Keratinocyte (primary cell): ENCODE results near the gene MAGI2. TPM values are rescaled to one million over a fixed set of nuclear protein-coding genes. Genes with fewer than 3 reads are reported as not detected.
"Not testable (repeated sequence)": the region's sequence is repeated elsewhere in the genome, so short reads cannot be mapped to it uniquely, and the experiment has no call there.

ENCODE experiments used
- DNase-seq: peaks from one replicate; pipeline ENCODE4 v3.0.0-alpha.2; 2011; ENCODE audit warnings: low read depth, missing footprints, low spot score
- FAIRE-seq: peaks from 2 replicates; lab custom pipeline; 2011; peaks lifted over from hg19 to GRCh38; lab: Jason Lieb, UNC
- H2AFZ ChIP-seq: 2 replicates; pipeline ENCODE4 v1.6.0; 2012; ENCODE audit warnings: low read length, control low read depth, inconsistent platforms; ENCODE audit not compliant: control insufficient read depth
- H3K27ac ChIP-seq: 2 replicates; pipeline ENCODE4 v1.5.1; 2011; ENCODE audit warnings: low read length; ENCODE audit not compliant: control insufficient read depth, insufficient read depth
- H3K27me3 ChIP-seq: 3 replicates; pipeline ENCODE4 v1.6.0; 2011; ENCODE audit warnings: low read length; ENCODE audit not compliant: control insufficient read depth, insufficient read depth; ENCODE audit errors: extremely low read depth
- H3K36me3 ChIP-seq, 2 experiments: 2 replicates in 1 of 2; 3 replicates in 1 of 2; pipeline ENCODE4 v1.5.1; 2011; ENCODE audit warnings: low read length in 2 of 2, mild to moderate bottlenecking in 1 of 2; ENCODE audit not compliant: control insufficient read depth in 2 of 2, insufficient read depth in 2 of 2; ENCODE audit errors: extremely low read depth in 1 of 2
- H3K4me1 ChIP-seq: 3 replicates; pipeline ENCODE4 v1.5.1; 2011; ENCODE audit warnings: low read length; ENCODE audit not compliant: control insufficient read depth, insufficient read depth; ENCODE audit errors: extremely low read depth
- H3K4me2 ChIP-seq: 3 replicates; pipeline ENCODE4 v1.6.0; 2011; ENCODE audit warnings: low read depth, low read length; ENCODE audit not compliant: control insufficient read depth, insufficient read depth; ENCODE audit errors: extremely low read depth
- H3K4me3 ChIP-seq, 3 experiments: fragments of 200-600 bp in 1 of 3; sonication (generic) in 1 of 3; 2 replicates in 2 of 3; 3 replicates in 1 of 3; pipeline ENCODE4 v1.5.1; 2011 to 2016; ENCODE audit warnings: low read length in 3 of 3, mild to moderate bottlenecking in 3 of 3, control low read depth in 2 of 3, inconsistent platforms in 1 of 3, low read depth in 1 of 3, mixed read lengths in 1 of 3, mixed run types in 1 of 3, moderate library complexity in 1 of 3; ENCODE audit not compliant: control insufficient read depth in 2 of 3, insufficient read depth in 2 of 3; ENCODE audit errors: extremely low read depth in 1 of 3
- H3K79me2 ChIP-seq: 2 replicates; pipeline ENCODE4 v1.6.0; 2012; ENCODE audit warnings: low read length; ENCODE audit not compliant: control insufficient read depth, insufficient read depth
- H3K9ac ChIP-seq: 3 replicates; pipeline ENCODE4 v1.6.0; 2011; ENCODE audit warnings: low read length; ENCODE audit not compliant: control insufficient read depth, insufficient read depth; ENCODE audit errors: extremely low read depth
- H3K9me1 ChIP-seq: 3 replicates; pipeline ENCODE4 v1.6.0; 2011; ENCODE audit warnings: low read length; ENCODE audit not compliant: control insufficient read depth, insufficient read depth; ENCODE audit errors: extremely low read depth
- H3K9me3 ChIP-seq: 2 replicates; pipeline ENCODE4 v1.5.1; 2012; ENCODE audit warnings: low read depth, low read length; ENCODE audit not compliant: control insufficient read depth
- H4K20me1 ChIP-seq: 3 replicates; pipeline ENCODE4 v1.6.0; 2011; ENCODE audit warnings: low read length; ENCODE audit not compliant: control insufficient read depth, insufficient read depth; ENCODE audit errors: extremely low read depth
- EZH2 ChIP-seq: IDR thresholded peaks from one replicate; pipeline ENCODE4 v1.6.1; 2012; ENCODE audit warnings: inconsistent platforms, mild to moderate bottlenecking, low read length, moderate library complexity
- dilution Hi-C: fragments of 300-500 bp; cut with MboI; formaldehyde crosslinking; loops from one replicate; pipeline ENCODE4 v1.7.0; 2020; ENCODE audit warnings: low sequenced_read_pairs; ENCODE audit not compliant: extremely low pct_ligation_motif_present
- polyA plus RNA-seq, 5 experiments: library from polyadenylated mRNA; depleted of rRNA in 3 of 5; stranded (reverse) in 3 of 5; stranded (forward) in 1 of 5; unstranded in 1 of 5; fragments of >200 nt; gene quantifications; 1 replicate in 1 of 5; 2 replicates in 3 of 5; 3 replicates in 1 of 5; pipeline versions ENCODE4 v1.2.1 to v1.2.3, GENCODE V29; 2011 to 2012; ENCODE audit warnings: missing spikeins in 2 of 5, low read depth in 1 of 5, low replicate concordance in 1 of 5
- TF ChIP-seq, protein P1 (sequence below), 3 experiments: IDR thresholded peaks in 1 of 3; conservative IDR thresholded peaks in 1 of 3; optimal IDR thresholded peaks in 1 of 3; 2 replicates in 2 of 3; 3 replicates in 1 of 3; pipeline versions ENCODE3 to v1.5.1; 2011; ENCODE audit warnings: low read length in 3 of 3, mild to moderate bottlenecking in 3 of 3, moderate library complexity in 2 of 3, control low read depth in 1 of 3, inconsistent platforms in 1 of 3; ENCODE audit not compliant: insufficient read depth in 2 of 3; ENCODE audit errors: extremely low read depth in 1 of 3

The MAGI2 gene
- polyA plus RNA-seq, 1 donor (not counting 4 experiments of a cell fraction or from before 2014, with no cell fraction given) = 0.07 TPM

DNA sequence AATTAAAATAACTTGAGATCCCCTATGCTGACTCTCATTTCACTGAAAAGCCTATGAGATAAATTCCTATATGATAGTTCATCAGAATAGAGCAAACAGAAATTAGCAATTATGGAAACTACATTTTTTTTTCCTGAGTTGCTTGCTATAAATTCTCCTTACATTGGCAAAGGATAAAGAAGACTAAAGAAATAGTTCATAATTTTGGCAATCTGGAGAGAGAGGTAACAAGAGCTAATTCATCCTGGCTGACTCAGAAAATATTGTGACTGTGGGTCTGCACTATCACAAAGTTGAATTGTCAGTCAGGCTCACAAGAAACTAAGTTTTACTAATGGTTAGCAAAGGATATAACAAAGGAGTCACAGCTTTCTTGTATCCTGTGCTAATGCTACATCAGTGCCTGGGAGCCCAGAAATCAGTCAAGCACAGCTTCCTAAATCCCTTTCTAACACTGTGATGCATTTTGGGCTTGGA, 483.0 kb downstream of the MAGI2 start:
- no peaks in the 10 kb centered on the region for H3K9me1 ChIP-seq
- H3K79me2 ChIP-seq = no peaks in the 10 kb centered on the region
- H3K36me3 ChIP-seq = no peaks in the 10 kb centered on the region
- dilution Hi-C loops = no loop called here
- no peaks in the 10 kb centered on the region for H3K27me3 ChIP-seq
- H3K27ac ChIP-seq = no peak overlapping the region
- no peak for TF ChIP-seq EZH2
- H3K4me1 ChIP-seq = no peaks in the 10 kb centered on the region
- H3K9me3 ChIP-seq = no peaks in the 10 kb centered on the region
- no peak overlapping the region for H3K9ac ChIP-seq
- no peaks in the 10 kb centered on the region for H4K20me1 ChIP-seq
- no peak overlapping the region for H2AFZ ChIP-seq
- FAIRE-seq (no peak), DNase-seq (no peak)
- no peak overlapping the region for H3K4me2 ChIP-seq
- H3K4me3 ChIP-seq = no peak overlapping the region

DNA sequence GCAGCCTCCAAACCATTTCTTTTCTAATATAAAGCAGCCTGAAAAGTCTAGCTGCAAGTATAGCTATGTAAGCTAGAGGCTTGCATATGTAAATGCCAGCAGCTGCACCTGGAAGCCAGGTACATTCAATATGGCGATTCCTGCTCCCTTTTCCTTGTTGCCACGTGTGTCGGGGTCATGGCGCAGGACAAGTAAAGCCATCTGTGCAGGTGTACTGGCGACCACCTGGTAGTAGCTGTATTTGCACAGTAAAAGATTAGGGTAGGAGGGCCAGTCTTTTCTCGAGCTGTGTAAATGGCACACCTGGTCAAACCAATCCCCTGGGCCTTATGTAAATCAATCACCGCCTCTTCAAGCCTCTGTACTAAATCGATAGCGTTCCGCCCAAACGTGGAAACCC, 484.5 kb downstream of the MAGI2 start:
- no peak overlapping the region for H3K4me2 ChIP-seq
- H3K27ac ChIP-seq = no peak overlapping the region
- H3K9ac ChIP-seq = no peak overlapping the region
- H3K4me1 ChIP-seq = no peaks in the 10 kb centered on the region
- FAIRE-seq = no peak
- no peaks in the 10 kb centered on the region for H3K36me3 ChIP-seq
- no peaks in the 10 kb centered on the region for H3K27me3 ChIP-seq
- DNase-seq = no peak
- no peaks in the 10 kb centered on the region for H3K9me3 ChIP-seq
- H3K9me1 ChIP-seq = no peaks in the 10 kb centered on the region
- dilution Hi-C loops = no loop called here
- no peaks in the 10 kb centered on the region for H3K79me2 ChIP-seq
- H4K20me1 ChIP-seq = no peaks in the 10 kb centered on the region
- H2AFZ ChIP-seq = no peak overlapping the region
- TF ChIP-seq, protein P1, sequence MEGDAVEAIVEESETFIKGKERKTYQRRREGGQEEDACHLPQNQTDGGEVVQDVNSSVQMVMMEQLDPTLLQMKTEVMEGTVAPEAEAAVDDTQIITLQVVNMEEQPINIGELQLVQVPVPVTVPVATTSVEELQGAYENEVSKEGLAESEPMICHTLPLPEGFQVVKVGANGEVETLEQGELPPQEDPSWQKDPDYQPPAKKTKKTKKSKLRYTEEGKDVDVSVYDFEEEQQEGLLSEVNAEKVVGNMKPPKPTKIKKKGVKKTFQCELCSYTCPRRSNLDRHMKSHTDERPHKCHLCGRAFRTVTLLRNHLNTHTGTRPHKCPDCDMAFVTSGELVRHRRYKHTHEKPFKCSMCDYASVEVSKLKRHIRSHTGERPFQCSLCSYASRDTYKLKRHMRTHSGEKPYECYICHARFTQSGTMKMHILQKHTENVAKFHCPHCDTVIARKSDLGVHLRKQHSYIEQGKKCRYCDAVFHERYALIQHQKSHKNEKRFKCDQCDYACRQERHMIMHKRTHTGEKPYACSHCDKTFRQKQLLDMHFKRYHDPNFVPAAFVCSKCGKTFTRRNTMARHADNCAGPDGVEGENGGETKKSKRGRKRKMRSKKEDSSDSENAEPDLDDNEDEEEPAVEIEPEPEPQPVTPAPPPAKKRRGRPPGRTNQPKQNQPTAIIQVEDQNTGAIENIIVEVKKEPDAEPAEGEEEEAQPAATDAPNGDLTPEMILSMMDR (optimal IDR thresholded peaks at IDR 0.05 in 1 of 3, IDR thresholded peaks at IDR 0.05 in 1 of 3, conservative IDR thresholded peaks at IDR 0.05 in 1 of 3; ENCODE audit: extremely low read depth in 1 of 3, insufficient read depth in 2 of 3, low read length in 3 of 3) = no peak
- H3K4me3 ChIP-seq = no peak overlapping the region

DNA sequence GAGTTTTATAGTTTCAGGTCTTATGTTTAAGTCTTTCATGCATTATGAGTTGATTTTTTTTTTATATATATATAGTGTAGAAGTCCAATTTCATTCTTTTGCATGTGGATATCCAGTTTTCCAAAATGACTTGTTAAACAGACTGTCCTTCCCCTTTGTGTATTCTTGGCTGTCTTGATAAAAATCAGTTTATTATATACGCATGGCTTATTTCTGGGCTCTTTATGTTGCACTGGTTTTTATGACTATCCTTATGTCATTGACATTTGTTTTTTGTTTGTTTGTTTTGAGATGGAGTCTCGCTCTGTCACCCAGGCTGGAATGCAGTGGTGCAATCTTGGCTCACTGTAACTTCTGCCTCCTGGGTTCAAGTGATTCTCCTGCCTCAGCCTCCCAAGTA, 485.9 kb downstream of the MAGI2 start:
- dilution Hi-C loops, H3K4me3 ChIP-seq, H2AFZ ChIP-seq, H4K20me1 ChIP-seq, H3K36me3 ChIP-seq, H3K27ac ChIP-seq, H3K9ac ChIP-seq, H3K79me2 ChIP-seq, H3K9me3 ChIP-seq, FAIRE-seq, H3K4me2 ChIP-seq, H3K4me1 ChIP-seq, H3K9me1 ChIP-seq, DNase-seq, H3K27me3 ChIP-seq: not testable (repeated sequence)
